ENCODE data around the gene KPRP.

KPRP gene

DNA sequence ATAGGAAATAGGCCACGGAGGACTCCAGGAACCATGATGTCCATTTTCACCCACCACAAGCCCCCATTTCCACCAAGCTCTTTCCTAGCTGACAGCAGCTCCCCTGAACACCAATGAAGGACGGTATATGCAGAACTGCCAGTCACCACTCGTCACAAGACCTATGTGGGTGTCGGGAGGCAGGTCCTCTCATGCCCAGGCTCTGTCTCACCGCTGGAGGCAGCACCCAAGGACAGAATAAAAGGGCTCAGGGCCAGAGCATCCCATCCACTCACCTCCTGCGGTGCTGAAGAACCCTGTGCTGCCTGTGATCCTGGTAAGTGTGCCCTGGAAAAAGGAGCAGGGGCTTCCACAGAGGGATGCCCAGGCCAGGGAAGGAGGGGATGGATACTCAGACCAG lies 17.1 kb downstream of the KPRP start, which contains the start of gene LCE1F:
TSS of gene LCE1F (plus strand) at position 266 of the 400 bp plus-strand sequence. CDS start 1,232 bp downstream, outside the sequence.
- no peak for DNase-seq

GRCh38 chr1:152776361-152776760 lies 18.5 kb downstream of the KPRP start:
- no peak for DNase-seq

DNA sequence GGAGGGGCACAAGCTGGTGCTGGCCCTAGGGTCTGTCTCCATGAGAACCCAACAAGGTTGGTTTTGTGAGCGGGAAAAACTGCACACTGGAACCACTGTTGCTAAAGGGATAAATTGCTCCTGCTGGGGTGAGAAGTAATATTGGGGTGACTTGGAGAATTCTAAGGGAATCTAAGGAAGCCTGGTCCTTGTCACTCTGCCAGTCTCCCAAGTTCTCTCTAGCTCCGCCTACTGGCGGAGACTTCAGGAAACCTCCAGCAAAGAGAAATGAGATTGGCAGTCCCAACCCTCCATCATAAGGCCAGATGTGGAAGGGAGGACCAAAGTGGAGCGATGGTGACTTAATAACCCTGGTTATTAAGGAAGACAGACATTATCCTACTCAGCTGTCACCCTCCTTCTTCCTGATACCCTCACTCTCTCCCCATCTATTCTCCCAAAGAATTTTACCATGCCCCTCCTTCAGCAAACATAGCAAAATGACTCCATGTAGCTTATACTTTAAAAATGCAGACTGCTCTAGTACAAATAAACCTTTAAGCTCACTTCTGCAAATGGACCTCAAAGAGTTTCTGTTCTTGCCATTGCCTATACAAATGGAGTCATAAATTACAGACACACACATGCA lies 19.8 kb downstream of the KPRP start:
- no peak for DNase-seq

GRCh38 chr1:152783095-152783494 lies 25.3 kb downstream of the KPRP start:
- DNase-seq: no peak

GRCh38 chr1:152786077-152786476 lies 28.3 kb downstream of the KPRP start, which contains the start of gene LCE1E:
LCE1E (plus strand) TSS chr1:152786257; CDS start chr1:152787300, 1,043 bp downstream.
- no peak for DNase-seq

GRCh38 chr1:152795686-152796085 lies 37.9 kb downstream of the KPRP start:
- DNase-seq: no peak

GRCh38 chr1:152796421-152796820 lies 38.6 kb downstream of the KPRP start, which contains the start of gene LCE1D:
LCE1D (plus strand) TSS chr1:152796721; CDS start chr1:152797795, 1,074 bp downstream.
- DNase-seq: no peak

GRCh38 chr1:152801333-152801732 lies 43.5 kb downstream of the KPRP start:
- no peak for DNase-seq

DNA sequence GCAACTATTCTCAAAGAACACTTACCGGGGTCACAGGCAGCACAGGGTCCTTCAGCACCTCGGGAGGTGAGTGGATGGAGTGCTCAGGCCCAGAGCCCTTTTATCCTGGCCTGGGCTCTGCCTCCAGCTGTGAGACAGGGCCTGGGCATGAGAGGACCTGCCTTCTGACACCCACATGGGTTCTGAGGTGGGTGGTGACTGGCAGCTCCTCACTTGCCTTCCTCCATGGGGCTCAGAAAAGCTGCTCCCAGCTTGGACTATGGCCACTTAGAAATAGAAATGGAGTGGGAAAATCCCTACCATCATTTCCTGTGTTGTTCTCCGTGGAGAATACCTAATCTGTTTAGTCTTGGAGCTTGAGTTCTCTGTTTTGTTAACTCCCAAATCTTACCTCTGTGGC lies 48.8 kb downstream of the KPRP start, which contains the start of gene LCE1C:
TSS of gene LCE1C (minus strand) at position 76 of the 400 bp plus-strand sequence. CDS start 1,173 bp downstream, outside the sequence.
- no peak for DNase-seq

GRCh38 chr1:152811050-152811449 lies 53.2 kb downstream of the KPRP start:
- DNase-seq: no peak
